GM12892 (cell line): ENCODE data around the gene RNU1-3.
"Not testable (repeated sequence)": the region's sequence is repeated elsewhere in the genome, so short reads cannot be mapped to it uniquely, and the experiment has no call there.

Experiments
- POLR2A ChIP-seq: IDR thresholded peaks from 2 replicates; pipeline ENCODE4 v1.6.1; 2011; ENCODE audit warnings: low read depth, low read length, control low read depth
- POLR2AphosphoS5 ChIP-seq: IDR thresholded peaks from 2 replicates; pipeline ENCODE4 v1.6.1; 2011; ENCODE audit warnings: low read depth, low read length, control low read depth
- TAF1 ChIP-seq: IDR thresholded peaks from 2 replicates; pipeline ENCODE4 v1.6.1; 2011; ENCODE audit warnings: low read depth, mild to moderate bottlenecking, control low read depth, low read length, borderline replicate concordance

DNA sequence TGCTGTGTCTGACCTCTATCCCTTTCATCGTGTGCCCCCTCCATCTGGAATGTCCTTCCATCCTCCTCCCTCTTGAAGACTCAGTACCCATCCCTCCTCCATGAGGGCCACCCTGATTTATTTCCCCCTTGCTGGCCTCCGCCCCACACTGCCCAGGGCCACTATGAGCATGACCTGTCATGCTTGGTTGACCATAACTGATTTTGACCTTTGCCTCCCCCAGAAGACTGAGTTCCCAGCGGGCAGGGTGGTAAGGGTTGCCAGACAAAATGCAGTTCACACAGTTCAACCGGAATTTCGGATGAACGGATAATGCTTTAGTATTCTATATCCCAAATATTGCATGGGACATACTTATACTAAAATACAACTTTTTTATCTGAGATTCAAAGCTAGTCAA lies 42.0 kb upstream of the RNU1-3 start:
- TF ChIP-seq POLR2A, TAF1, POLR2AphosphoS5: not testable (repeated sequence)
